K562 (cell line): Measurements from ENCODE around the gene SPZ1.

Experiments
- CHD2 ChIP-seq: IDR thresholded peaks from 2 replicates; pipeline ENCODE4 v1.6.1; 2011; ENCODE audit warnings: low read depth, low read length
- EP300 ChIP-seq: IDR thresholded peaks from 2 replicates; pipeline ENCODE4 v1.6.1; 2012; ENCODE audit warnings: low read length, improper control_type of control experiment
- POLR2A ChIP-seq: fragments of 450-650 bp; conservative IDR thresholded peaks from 2 replicates; pipeline ENCODE4 v1.6.1; 2016
- POLR2AphosphoS5 ChIP-seq: IDR thresholded peaks from 2 replicates; pipeline ENCODE4 v1.6.1; 2011; ENCODE audit warnings: mild to moderate bottlenecking, low read depth, low read length, moderate library complexity; ENCODE audit not compliant: control insufficient read depth, insufficient read depth
- TAF15 ChIP-seq: fragments of 200-400 bp; formaldehyde crosslinking; IDR thresholded peaks from 2 replicates; pipeline ENCODE4 v1.6.1; 2017; ENCODE audit warnings: mild to moderate bottlenecking, low read depth, low read length, moderate library complexity
- ZNF24 ChIP-seq: fragments of 450-650 bp; IDR thresholded peaks from 2 replicates; pipeline ENCODE4 v1.6.1; 2016
- TF ChIP-seq, protein P1 (sequence below): sonication (generic); IDR thresholded peaks from 2 replicates; pipeline ENCODE4 v1.6.1; 2016
- TF ChIP-seq, protein P2 (sequence below), 2 experiments: fragments of 450-650 bp; formaldehyde crosslinking in 1 of 2; IDR thresholded peaks; 2 replicates each; pipeline versions ENCODE4 v1.4.0 to v1.6.1; 2014 to 2020; ENCODE audit warnings: mild to moderate bottlenecking in 2 of 2, borderline replicate concordance in 1 of 2, low read depth in 1 of 2

DNA sequence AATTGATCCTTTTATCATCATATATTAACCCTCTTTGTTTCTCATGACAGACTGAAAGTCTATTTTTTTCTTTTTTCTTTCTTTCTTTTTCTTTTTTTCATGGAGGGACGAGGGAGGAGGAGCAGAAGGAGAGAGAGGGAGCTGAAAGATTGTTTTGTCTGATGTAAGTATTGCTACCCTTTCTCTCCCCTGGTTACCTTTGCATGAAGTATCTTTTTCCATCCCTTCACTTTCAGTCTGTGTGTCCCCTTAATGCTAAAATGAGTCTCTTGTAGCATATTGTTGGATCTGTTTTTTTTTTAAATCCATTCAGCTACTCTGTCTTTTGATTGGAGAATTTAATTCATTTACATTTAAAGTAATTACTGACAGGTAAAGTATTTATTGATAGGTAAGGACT is 36.4 kb upstream of the SPZ1 start:
- no peak for TF ChIP-seq EP300
- no peak for TF ChIP-seq ZNF24
- TF ChIP-seq, protein P1, sequence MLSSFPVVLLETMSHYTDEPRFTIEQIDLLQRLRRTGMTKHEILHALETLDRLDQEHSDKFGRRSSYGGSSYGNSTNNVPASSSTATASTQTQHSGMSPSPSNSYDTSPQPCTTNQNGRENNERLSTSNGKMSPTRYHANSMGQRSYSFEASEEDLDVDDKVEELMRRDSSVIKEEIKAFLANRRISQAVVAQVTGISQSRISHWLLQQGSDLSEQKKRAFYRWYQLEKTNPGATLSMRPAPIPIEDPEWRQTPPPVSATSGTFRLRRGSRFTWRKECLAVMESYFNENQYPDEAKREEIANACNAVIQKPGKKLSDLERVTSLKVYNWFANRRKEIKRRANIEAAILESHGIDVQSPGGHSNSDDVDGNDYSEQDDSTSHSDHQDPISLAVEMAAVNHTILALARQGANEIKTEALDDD = no peak
- TF ChIP-seq TAF15 = no peak
- TF ChIP-seq POLR2AphosphoS5 = no peak
- TF ChIP-seq POLR2A = no peak
- TF ChIP-seq, protein P2, sequence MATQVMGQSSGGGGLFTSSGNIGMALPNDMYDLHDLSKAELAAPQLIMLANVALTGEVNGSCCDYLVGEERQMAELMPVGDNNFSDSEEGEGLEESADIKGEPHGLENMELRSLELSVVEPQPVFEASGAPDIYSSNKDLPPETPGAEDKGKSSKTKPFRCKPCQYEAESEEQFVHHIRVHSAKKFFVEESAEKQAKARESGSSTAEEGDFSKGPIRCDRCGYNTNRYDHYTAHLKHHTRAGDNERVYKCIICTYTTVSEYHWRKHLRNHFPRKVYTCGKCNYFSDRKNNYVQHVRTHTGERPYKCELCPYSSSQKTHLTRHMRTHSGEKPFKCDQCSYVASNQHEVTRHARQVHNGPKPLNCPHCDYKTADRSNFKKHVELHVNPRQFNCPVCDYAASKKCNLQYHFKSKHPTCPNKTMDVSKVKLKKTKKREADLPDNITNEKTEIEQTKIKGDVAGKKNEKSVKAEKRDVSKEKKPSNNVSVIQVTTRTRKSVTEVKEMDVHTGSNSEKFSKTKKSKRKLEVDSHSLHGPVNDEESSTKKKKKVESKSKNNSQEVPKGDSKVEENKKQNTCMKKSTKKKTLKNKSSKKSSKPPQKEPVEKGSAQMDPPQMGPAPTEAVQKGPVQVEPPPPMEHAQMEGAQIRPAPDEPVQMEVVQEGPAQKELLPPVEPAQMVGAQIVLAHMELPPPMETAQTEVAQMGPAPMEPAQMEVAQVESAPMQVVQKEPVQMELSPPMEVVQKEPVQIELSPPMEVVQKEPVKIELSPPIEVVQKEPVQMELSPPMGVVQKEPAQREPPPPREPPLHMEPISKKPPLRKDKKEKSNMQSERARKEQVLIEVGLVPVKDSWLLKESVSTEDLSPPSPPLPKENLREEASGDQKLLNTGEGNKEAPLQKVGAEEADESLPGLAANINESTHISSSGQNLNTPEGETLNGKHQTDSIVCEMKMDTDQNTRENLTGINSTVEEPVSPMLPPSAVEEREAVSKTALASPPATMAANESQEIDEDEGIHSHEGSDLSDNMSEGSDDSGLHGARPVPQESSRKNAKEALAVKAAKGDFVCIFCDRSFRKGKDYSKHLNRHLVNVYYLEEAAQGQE (IDR thresholded peaks at IDR 0.05; ENCODE audit: borderline replicate concordance) = no peak
- TF ChIP-seq, protein P2 (CRISPR knock-in tag; IDR thresholded peaks at IDR 0.05; ENCODE audit: low read depth) = no peak
- no peak for TF ChIP-seq CHD2
